HG03354 (cell line): ENCODE data around the gene CTBP2.
"Not testable (repeated sequence)": the region's sequence is repeated elsewhere in the genome, so short reads cannot be mapped to it uniquely, and the experiment has no call there.

Source experiments
- ATAC-seq: cut with Tn5 transposase; IDR thresholded peaks from one replicate; pipeline ENCODE4 v1.9.1; 2021; ENCODE audit warnings: mild to moderate bottlenecking; ENCODE audit not compliant: unreplicated experiment, poor library complexity, severe bottlenecking

The CTBP2 gene

GRCh38 chr10:125093974-125094705, 66.2 kb downstream of the CTBP2 start:
- ATAC-seq: no peak

GRCh38 chr10:125093199-125093973, 67.0 kb downstream of the CTBP2 start:
- no peak for ATAC-seq

- ATAC-seq: no peak
These were observed 67.8 kb downstream of the CTBP2 start for GRCh38 chr10:125092564-125093031.

- ATAC-seq: no peak
These were observed 68.5 kb downstream of the CTBP2 start for GRCh38 chr10:125091891-125092290.

- no peak for ATAC-seq
These were observed 70.9 kb downstream of the CTBP2 start for GRCh38 chr10:125089469-125089868.

GRCh38 chr10:125087897-125088215, 72.5 kb downstream of the CTBP2 start:
- ATAC-seq: no peak

- no peak for ATAC-seq
These were observed 73.0 kb downstream of the CTBP2 start for GRCh38 chr10:125087191-125087896.

- no peak for ATAC-seq
These were observed 73.7 kb downstream of the CTBP2 start for GRCh38 chr10:125086691-125087090.

GRCh38 chr10:125085258-125086054, 74.9 kb downstream of the CTBP2 start:
- no peak for ATAC-seq

- no peak for ATAC-seq
These were observed 75.6 kb downstream of the CTBP2 start for GRCh38 chr10:125084614-125085257.

- ATAC-seq: no peak
These were observed 76.2 kb downstream of the CTBP2 start for GRCh38 chr10:125084191-125084613.

- ATAC-seq: no peak
These were observed 76.8 kb downstream of the CTBP2 start for GRCh38 chr10:125083576-125083920.

GRCh38 chr10:125082881-125083575, 77.3 kb downstream of the CTBP2 start:
- ATAC-seq: no peak

GRCh38 chr10:125082471-125082870, 77.9 kb downstream of the CTBP2 start:
- not testable (repeated sequence) for ATAC-seq

- no peak for ATAC-seq
These were observed 78.4 kb downstream of the CTBP2 start for GRCh38 chr10:125081931-125082330.

GRCh38 chr10:125080984-125081383, 79.4 kb downstream of the CTBP2 start:
- no peak for ATAC-seq

- ATAC-seq: no peak
These were observed 80.1 kb downstream of the CTBP2 start for GRCh38 chr10:125080296-125080695.

GRCh38 chr10:125079091-125079600, 81.2 kb downstream of the CTBP2 start:
- ATAC-seq: no peak
